ENCODE data around the gene USP6NL. TPM values are rescaled to one million over a fixed set of nuclear protein-coding genes. Genes with fewer than 3 reads are reported as not detected.

The USP6NL gene
- total and polyA plus RNA-seq, 9 of the 15 experiments (the other 6 are each of a cell fraction or from before 2014, with no cell fraction given): 3.2 to 26.6 (median 19.8) TPM

DNA sequence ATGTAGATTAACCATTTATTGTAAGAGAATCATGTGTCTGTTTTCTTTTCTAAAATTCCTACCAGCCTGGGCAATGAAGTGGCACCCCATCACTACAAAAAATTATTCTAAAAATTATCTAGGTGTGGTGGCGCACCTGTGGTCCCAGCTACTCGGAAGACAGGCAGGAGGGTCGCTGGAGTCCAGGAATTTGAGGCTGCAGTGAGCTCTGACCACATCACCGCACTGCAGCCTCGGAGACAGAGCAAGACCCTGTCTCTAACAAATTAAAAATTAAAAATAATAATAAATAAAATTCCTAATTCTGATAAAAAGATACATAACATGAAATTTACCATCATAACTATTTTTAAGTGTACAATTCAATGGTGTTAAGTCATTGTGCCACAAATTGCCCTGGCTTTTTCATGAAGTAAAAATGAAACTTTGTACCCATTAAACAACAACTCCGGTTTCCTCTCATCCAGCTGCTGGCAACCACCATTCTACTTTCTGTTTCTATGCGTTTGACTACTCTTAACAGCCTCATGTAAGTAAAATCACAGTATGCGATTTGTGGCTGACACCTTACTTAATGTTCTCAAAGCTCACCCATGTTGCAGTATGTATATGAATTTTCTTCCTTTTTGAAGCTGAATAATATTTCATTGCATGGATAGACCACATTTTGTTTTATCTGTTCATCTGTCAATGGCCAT lies 20.6 kb upstream of the USP6NL start (continued):
- TF ChIP-seq, protein P1, sequence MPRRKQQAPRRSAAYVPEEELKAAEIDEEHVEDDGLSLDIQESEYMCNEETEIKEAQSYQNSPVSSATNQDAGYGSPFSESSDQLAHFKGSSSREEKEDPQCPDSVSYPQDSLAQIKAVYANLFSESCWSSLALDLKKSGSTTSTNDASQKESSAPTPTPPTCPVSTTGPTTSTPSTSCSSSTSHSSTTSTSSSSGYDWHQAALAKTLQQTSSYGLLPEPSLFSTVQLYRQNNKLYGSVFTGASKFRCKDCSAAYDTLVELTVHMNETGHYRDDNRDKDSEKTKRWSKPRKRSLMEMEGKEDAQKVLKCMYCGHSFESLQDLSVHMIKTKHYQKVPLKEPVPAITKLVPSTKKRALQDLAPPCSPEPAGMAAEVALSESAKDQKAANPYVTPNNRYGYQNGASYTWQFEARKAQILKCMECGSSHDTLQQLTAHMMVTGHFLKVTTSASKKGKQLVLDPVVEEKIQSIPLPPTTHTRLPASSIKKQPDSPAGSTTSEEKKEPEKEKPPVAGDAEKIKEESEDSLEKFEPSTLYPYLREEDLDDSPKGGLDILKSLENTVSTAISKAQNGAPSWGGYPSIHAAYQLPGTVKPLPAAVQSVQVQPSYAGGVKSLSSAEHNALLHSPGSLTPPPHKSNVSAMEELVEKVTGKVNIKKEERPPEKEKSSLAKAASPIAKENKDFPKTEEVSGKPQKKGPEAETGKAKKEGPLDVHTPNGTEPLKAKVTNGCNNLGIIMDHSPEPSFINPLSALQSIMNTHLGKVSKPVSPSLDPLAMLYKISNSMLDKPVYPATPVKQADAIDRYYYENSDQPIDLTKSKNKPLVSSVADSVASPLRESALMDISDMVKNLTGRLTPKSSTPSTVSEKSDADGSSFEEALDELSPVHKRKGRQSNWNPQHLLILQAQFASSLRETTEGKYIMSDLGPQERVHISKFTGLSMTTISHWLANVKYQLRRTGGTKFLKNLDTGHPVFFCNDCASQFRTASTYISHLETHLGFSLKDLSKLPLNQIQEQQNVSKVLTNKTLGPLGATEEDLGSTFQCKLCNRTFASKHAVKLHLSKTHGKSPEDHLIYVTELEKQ (CRISPR knock-in tag; IDR thresholded peaks at IDR 0.05): no peak
- TF ChIP-seq ZNF140 (CRISPR knock-in tag; IDR thresholded peaks at IDR 0.05) (no peak), ZNF280B (CRISPR knock-in tag; IDR thresholded peaks at IDR 0.05) (no peak), NR2C2 (CRISPR knock-in tag; IDR thresholded peaks at IDR 0.05) (no peak), NR2C2 (tag; IDR thresholded peaks at IDR 0.05) (no peak)
- TF ChIP-seq, protein P2, sequence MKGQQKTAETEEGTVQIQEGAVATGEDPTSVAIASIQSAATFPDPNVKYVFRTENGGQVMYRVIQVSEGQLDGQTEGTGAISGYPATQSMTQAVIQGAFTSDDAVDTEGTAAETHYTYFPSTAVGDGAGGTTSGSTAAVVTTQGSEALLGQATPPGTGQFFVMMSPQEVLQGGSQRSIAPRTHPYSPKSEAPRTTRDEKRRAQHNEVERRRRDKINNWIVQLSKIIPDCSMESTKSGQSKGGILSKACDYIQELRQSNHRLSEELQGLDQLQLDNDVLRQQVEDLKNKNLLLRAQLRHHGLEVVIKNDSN (CRISPR knock-in tag; IDR thresholded peaks at IDR 0.05): no peak
